ENCODE data around the gene CST6.

CST6 gene

GRCh38 chr11:65976216-65977176 is 35.3 kb upstream of the CST6 start:
- H3K27ac ChIP-seq (ENCODE audit: low read depth, low read length), result no peak overlapping the region
- peaks cover 0 to 68% (median 51%) of the 10 kb centered on the region in 5 donors for H3K36me3 ChIP-seq (ENCODE audit: control insufficient read depth in 5 of 5, insufficient read depth in 5 of 5, low read length in 5 of 5)
- no peaks in the 10 kb centered on the region for H3K9me3 ChIP-seq (ENCODE audit: control insufficient read depth in 5 of 5, low read length in 5 of 5)
- H3K27me3 ChIP-seq (ENCODE audit: control insufficient read depth in 5 of 5, insufficient read depth in 4 of 5, low read length in 5 of 5), result no peaks in the 10 kb centered on the region
- no peak overlapping the region for H3K4me3 ChIP-seq (ENCODE audit: low read depth in 1 of 5, low read length in 5 of 5)
- no peaks in the 10 kb centered on the region for H3K4me1 ChIP-seq (ENCODE audit: control insufficient read depth in 5 of 5, insufficient read depth in 5 of 5, low read length in 5 of 5)
- H3K9ac ChIP-seq (ENCODE audit: low read length in 5 of 5), result no peak overlapping the region

DNA sequence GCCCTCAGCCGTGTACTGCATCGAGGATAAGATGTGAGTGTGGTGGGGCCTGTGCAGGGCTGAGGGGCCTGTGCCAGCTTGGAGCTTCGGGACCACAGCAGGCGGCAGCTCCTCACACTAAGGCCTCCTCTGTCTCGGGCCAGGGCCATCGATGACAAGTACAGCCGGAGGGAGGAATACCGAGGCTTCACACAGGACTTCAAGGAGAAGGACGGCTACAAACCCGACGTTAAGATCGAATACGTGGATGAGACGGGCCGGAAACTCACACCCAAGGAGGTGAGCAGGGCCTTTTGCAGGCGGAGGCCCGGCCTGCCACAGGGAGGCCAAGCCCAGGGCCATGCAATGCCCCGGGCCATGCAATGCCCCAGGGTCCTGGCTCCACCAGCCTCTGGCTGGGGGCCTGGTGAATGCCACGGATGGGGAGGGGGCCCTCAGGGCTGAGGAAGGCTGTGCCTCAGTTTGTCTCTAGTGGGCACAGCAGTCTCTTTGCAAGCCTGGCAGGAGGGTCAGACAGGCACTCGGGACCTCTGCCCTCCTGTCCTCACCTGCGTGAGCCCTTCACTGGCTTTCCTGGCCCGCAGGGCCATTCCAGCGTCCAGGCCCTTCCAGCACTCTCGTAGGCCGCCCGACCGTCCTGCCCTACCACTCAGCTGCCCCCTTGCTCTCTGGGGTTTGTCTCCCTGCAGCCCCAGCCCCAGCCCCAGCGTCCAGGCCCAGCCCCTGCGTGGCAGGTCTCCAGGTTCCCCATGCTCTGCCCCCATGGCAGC is 34.0 kb upstream of the CST6 start:
- Histone ChIP-seq H3K27me3 (ENCODE audit: control insufficient read depth in 5 of 5, insufficient read depth in 4 of 5, low read length in 5 of 5) (no peaks in the 10 kb centered on the region), H3K9ac (ENCODE audit: low read length in 5 of 5) (no peak overlapping the region), H3K4me3 (ENCODE audit: low read depth in 1 of 5, low read length in 5 of 5) (no peak overlapping the region), H3K27ac (ENCODE audit: low read depth, low read length) (no peak overlapping the region), H3K36me3 (ENCODE audit: control insufficient read depth in 5 of 5, insufficient read depth in 5 of 5, low read length in 5 of 5) (peaks cover 0 to 58% (median 50%) of the 10 kb centered on the region in 5 donors), H3K9me3 (ENCODE audit: control insufficient read depth in 5 of 5, low read length in 5 of 5) (no peaks in the 10 kb centered on the region), H3K4me1 (ENCODE audit: control insufficient read depth in 5 of 5, insufficient read depth in 5 of 5, low read length in 5 of 5) (no peaks in the 10 kb centered on the region)

DNA sequence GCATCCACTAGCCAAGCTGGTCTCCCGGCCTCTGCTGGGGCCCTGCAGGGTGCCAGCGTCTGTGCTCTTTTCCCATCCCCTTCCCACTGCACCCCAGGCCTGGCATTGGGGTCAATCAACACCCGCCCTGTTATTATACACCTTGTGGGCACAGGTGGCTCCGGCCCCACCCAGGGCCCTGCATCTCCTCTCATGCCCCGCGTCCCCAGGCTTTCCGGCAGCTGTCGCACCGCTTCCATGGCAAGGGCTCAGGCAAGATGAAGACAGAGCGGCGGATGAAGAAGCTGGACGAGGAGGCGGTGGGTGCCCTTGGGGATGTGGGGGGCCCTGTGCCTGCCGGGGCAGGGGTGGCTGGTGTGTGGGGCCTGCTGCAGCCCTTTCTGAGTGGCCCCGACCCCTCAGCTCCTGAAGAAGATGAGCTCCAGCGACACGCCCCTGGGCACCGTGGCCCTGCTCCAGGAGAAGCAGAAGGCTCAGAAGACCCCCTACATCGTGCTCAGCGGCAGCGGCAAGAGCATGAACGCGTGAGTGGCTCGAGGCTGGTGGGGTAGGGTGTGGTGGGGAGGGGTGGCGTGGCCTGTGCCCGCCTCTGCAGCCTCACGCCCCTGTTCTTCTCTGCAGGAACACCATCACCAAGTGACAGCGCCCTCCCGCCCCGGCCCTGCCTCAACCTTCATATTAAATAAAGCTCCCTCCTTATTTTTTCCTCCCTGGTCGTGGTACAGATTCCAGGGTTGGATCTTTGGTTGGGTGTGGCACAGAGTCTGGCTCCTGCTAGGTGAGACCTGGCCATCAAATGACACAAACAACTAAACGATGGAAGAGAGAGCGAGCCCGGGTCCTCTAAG is 33.2 kb upstream of the CST6 start:
- Histone ChIP-seq H3K27ac (ENCODE audit: low read depth, low read length) (no peak overlapping the region), H3K36me3 (ENCODE audit: control insufficient read depth in 5 of 5, insufficient read depth in 5 of 5, low read length in 5 of 5) (peaks cover 0 to 53% (median 45%) of the 10 kb centered on the region in 5 donors)

DNA sequence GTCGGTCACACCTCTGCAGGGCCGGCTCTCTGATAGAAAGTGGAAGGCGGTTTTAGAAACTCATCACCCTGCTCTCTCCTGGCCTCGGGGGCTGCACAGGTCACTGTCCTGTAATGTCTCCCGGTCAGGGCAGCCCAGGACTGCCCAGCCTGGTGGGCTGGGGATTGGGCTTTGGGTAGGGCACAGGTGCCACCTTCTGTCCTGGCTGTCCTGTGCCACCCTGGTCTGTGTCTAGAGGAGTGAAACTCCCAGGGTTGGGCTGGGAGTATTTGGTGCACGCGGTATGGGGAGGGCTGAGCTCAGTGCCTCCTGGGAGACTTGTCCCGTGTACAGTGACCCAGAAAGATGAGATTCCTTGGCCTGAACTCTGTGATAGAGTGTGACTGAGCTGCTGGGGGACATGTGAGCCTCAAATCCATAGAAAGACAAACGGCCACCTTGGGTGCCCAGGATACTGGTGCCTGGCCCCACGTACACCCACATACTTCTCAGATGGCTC is 32.5 kb upstream of the CST6 start:
- Histone ChIP-seq H3K9ac (ENCODE audit: low read length in 5 of 5) (no peak overlapping the region), H3K27ac (ENCODE audit: low read depth, low read length) (no peak overlapping the region), H3K4me3 (ENCODE audit: low read depth in 1 of 5, low read length in 5 of 5) (no peak overlapping the region), H3K27me3 (ENCODE audit: control insufficient read depth in 5 of 5, insufficient read depth in 4 of 5, low read length in 5 of 5) (no peaks in the 10 kb centered on the region), H3K4me1 (ENCODE audit: control insufficient read depth in 5 of 5, insufficient read depth in 5 of 5, low read length in 5 of 5) (no peaks in the 10 kb centered on the region), H3K9me3 (ENCODE audit: control insufficient read depth in 5 of 5, low read length in 5 of 5) (no peaks in the 10 kb centered on the region), H3K36me3 (ENCODE audit: control insufficient read depth in 5 of 5, insufficient read depth in 5 of 5, low read length in 5 of 5) (peaks cover 0 to 50% (median 42%) of the 10 kb centered on the region in 5 donors)

More for the DNA sequence above, 33.2 kb upstream of the CST6 start:
- H3K27me3 ChIP-seq (ENCODE audit: control insufficient read depth in 5 of 5, insufficient read depth in 4 of 5, low read length in 5 of 5), result no peaks in the 10 kb centered on the region
- no peaks in the 10 kb centered on the region for H3K4me1 ChIP-seq (ENCODE audit: control insufficient read depth in 5 of 5, insufficient read depth in 5 of 5, low read length in 5 of 5)
- H3K4me3 ChIP-seq (ENCODE audit: low read depth in 1 of 5, low read length in 5 of 5), result no peak overlapping the region
- H3K9me3 ChIP-seq (ENCODE audit: control insufficient read depth in 5 of 5, low read length in 5 of 5), result no peaks in the 10 kb centered on the region
- no peak overlapping the region for H3K9ac ChIP-seq (ENCODE audit: low read length in 5 of 5)

DNA sequence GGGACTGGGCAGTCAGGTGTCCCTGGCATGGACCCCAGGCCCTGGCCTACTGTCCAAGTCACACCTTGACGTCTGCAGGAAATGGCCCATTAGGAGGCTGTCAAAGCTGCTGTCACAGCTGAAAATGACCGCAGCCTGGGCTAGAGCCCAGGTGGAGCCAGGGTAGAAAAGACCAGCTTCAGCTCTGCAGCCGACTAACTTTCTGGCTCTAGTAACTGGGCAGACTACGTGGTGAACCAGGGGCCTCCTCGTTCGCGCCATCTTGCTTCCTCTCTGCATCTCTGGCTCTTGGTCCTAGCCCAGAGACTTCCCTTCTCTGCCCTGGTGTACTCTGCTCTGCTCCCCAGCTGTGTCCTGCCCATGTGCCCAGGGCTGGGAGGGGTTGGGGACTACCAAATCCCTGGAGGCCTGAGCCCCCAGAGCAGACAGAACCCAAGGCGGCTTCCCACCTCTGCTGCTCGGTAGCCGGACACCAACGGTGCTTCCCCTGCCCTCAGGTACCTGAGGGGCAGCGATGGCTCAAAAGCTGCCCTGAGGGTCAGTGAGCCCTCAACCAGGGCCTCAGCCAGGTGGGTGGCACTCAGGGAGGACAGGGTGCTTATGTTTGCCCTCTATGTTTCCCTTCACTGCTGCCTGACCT is 30.6 kb upstream of the CST6 start:
- Histone ChIP-seq H3K9me3 (ENCODE audit: control insufficient read depth in 5 of 5, low read length in 5 of 5) (no peaks in the 10 kb centered on the region), H3K4me1 (ENCODE audit: control insufficient read depth in 5 of 5, insufficient read depth in 5 of 5, low read length in 5 of 5) (no peaks in the 10 kb centered on the region), H3K27me3 (ENCODE audit: control insufficient read depth in 5 of 5, insufficient read depth in 4 of 5, low read length in 5 of 5) (no peaks in the 10 kb centered on the region), H3K27ac (ENCODE audit: low read depth, low read length) (no peak overlapping the region), H3K4me3 (ENCODE audit: low read depth in 1 of 5, low read length in 5 of 5) (no peak overlapping the region), H3K9ac (ENCODE audit: low read length in 5 of 5) (no peak overlapping the region), H3K36me3 (ENCODE audit: control insufficient read depth in 5 of 5, insufficient read depth in 5 of 5, low read length in 5 of 5) (peaks cover 0 to 41% (median 34%) of the 10 kb centered on the region in 5 donors)

GRCh38 chr11:65981972-65982823 is 29.6 kb upstream of the CST6 start:
- Histone ChIP-seq H3K9ac (ENCODE audit: low read length in 5 of 5) (no peak overlapping the region), H3K27me3 (ENCODE audit: control insufficient read depth in 5 of 5, insufficient read depth in 4 of 5, low read length in 5 of 5) (no peaks in the 10 kb centered on the region), H3K27ac (ENCODE audit: low read depth, low read length) (no peak overlapping the region), H3K36me3 (ENCODE audit: control insufficient read depth in 5 of 5, insufficient read depth in 5 of 5, low read length in 5 of 5) (peaks cover 0 to 31% (median 24%) of the 10 kb centered on the region in 5 donors), H3K4me1 (ENCODE audit: control insufficient read depth in 5 of 5, insufficient read depth in 5 of 5, low read length in 5 of 5) (no peaks in the 10 kb centered on the region), H3K4me3 (ENCODE audit: low read depth in 1 of 5, low read length in 5 of 5) (no peak overlapping the region), H3K9me3 (ENCODE audit: control insufficient read depth in 5 of 5, low read length in 5 of 5) (no peaks in the 10 kb centered on the region)

GRCh38 chr11:65982824-65983588 is 28.8 kb upstream of the CST6 start:
- Histone ChIP-seq H3K36me3 (ENCODE audit: control insufficient read depth in 5 of 5, insufficient read depth in 5 of 5, low read length in 5 of 5) (peaks cover 0 to 23% (median 16%) of the 10 kb centered on the region in 5 donors), H3K9ac (ENCODE audit: low read length in 5 of 5) (no peak overlapping the region), H3K4me1 (ENCODE audit: control insufficient read depth in 5 of 5, insufficient read depth in 5 of 5, low read length in 5 of 5) (no peaks in the 10 kb centered on the region), H3K9me3 (ENCODE audit: control insufficient read depth in 5 of 5, low read length in 5 of 5) (no peaks in the 10 kb centered on the region), H3K27me3 (ENCODE audit: control insufficient read depth in 5 of 5, insufficient read depth in 4 of 5, low read length in 5 of 5) (no peaks in the 10 kb centered on the region), H3K4me3 (ENCODE audit: low read depth in 1 of 5, low read length in 5 of 5) (no peak overlapping the region), H3K27ac (ENCODE audit: low read depth, low read length) (no peak overlapping the region)

DNA sequence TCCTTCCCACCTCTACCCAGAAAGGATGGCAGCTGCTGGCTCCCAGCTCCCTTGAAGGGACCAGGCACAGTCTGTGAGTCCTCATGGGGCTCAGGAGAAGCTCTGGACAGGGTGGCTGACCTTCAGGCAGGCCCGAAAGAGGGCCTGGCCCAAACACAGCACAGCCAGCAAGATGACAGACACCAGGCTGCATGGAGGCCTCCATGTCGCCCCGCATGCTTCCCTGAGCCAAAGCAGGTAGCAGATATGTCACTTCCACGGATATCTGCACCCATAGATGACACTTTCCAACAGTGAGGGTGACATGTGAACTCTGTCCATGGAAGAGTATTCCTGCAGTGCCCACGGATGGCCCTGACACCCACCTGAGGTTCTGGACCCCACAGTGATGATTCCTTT is 28.2 kb upstream of the CST6 start:
- Histone ChIP-seq H3K9ac (ENCODE audit: low read length in 5 of 5) (no peak overlapping the region), H3K36me3 (ENCODE audit: control insufficient read depth in 5 of 5, insufficient read depth in 5 of 5, low read length in 5 of 5) (peaks cover 0 to 17% (median 10%) of the 10 kb centered on the region in 5 donors)

More for the DNA sequence above, 28.2 kb upstream of the CST6 start:
- Histone ChIP-seq H3K9me3 (ENCODE audit: control insufficient read depth in 5 of 5, low read length in 5 of 5) (no peaks in the 10 kb centered on the region), H3K27ac (ENCODE audit: low read depth, low read length) (no peak overlapping the region), H3K4me1 (ENCODE audit: control insufficient read depth in 5 of 5, insufficient read depth in 5 of 5, low read length in 5 of 5) (no peaks in the 10 kb centered on the region), H3K4me3 (ENCODE audit: low read depth in 1 of 5, low read length in 5 of 5) (no peak overlapping the region), H3K27me3 (ENCODE audit: control insufficient read depth in 5 of 5, insufficient read depth in 4 of 5, low read length in 5 of 5) (no peaks in the 10 kb centered on the region)
